Endothelial cell (in vitro differentiated cells): ENCODE results near the gene MED12. TPM values are rescaled to one million over a fixed set of nuclear protein-coding genes. Genes with fewer than 3 reads are reported as not detected.
"Not testable (repeated sequence)": the region's sequence is repeated elsewhere in the genome, so short reads cannot be mapped to it uniquely, and the experiment has no call there.

ENCODE experiments used
- DNase-seq: peaks from one replicate; pipeline ENCODE4 v3.0.0; 2021; ENCODE audit warnings: low spot score
- H3K27ac Mint-ChIP-seq: one replicate; pipeline ENCODE4 v1.8.0; 2021; ENCODE audit warnings: mixed read lengths, inconsistent platforms; ENCODE audit not compliant: unreplicated experiment
- H3K27me3 Mint-ChIP-seq: one replicate; pipeline ENCODE4 v1.8.0; 2021; ENCODE audit warnings: mild to moderate bottlenecking, moderate library complexity, mixed read lengths, inconsistent platforms; ENCODE audit not compliant: unreplicated experiment
- H3K36me3 Mint-ChIP-seq: one replicate; pipeline ENCODE4 v1.8.0; 2021; ENCODE audit warnings: mild to moderate bottlenecking, low read depth, mixed read lengths, inconsistent platforms; ENCODE audit not compliant: unreplicated experiment
- H3K4me1 Mint-ChIP-seq: one replicate; pipeline ENCODE4 v1.8.0; 2021; ENCODE audit warnings: mild to moderate bottlenecking, mixed read lengths, inconsistent platforms; ENCODE audit not compliant: unreplicated experiment
- H3K4me3 Mint-ChIP-seq: one replicate; pipeline ENCODE4 v1.8.0; 2021; ENCODE audit warnings: mild to moderate bottlenecking, mixed read lengths, inconsistent platforms; ENCODE audit not compliant: unreplicated experiment
- H3K9me3 Mint-ChIP-seq: one replicate; pipeline ENCODE4 v1.8.0; 2021; ENCODE audit warnings: mixed read lengths, inconsistent platforms; ENCODE audit not compliant: unreplicated experiment
- total RNA-seq: library from RNA; stranded (reverse); fragmentation: NEBNext Ultra II Directional; extraction: Animal tissue kit (Norgen Biotek cat#: 25700); gene quantifications from one replicate; pipeline ENCODE4 v1.2.1, GENCODE V29; 2021; ENCODE audit not compliant: unreplicated experiment
- TF ChIP-seq, protein P1 (sequence below): fragments of 200-600 bp; sonication (generic); IDR thresholded peaks from one replicate; pipeline ENCODE4 v1.5.0; 2021; ENCODE audit warnings: antibody characterized with exemption; ENCODE audit not compliant: unreplicated experiment

MED12 gene
- total RNA-seq, 1 donor from 2014 or later = 128 TPM

DNA sequence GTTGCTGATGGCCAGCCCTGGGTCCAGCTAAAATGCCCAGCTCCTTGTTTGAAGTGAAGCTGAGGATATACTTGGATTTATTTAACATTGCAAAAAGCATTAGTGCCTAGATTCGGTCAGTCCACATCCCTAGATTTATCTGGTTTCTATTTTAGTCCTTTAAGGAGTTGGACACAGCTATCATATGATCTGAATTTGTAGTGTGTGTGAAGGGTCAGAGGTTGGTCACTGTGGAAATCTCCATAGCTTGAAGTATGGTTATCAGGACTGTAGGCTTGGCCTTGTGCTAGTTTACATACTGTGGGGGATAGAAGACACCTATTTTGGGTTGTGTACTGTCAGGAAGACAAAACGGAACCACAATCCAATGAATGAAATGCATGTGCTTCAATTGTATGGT, 55.0 kb downstream of the MED12 start:
- DNase-seq = no peak
- TF ChIP-seq, protein P1, sequence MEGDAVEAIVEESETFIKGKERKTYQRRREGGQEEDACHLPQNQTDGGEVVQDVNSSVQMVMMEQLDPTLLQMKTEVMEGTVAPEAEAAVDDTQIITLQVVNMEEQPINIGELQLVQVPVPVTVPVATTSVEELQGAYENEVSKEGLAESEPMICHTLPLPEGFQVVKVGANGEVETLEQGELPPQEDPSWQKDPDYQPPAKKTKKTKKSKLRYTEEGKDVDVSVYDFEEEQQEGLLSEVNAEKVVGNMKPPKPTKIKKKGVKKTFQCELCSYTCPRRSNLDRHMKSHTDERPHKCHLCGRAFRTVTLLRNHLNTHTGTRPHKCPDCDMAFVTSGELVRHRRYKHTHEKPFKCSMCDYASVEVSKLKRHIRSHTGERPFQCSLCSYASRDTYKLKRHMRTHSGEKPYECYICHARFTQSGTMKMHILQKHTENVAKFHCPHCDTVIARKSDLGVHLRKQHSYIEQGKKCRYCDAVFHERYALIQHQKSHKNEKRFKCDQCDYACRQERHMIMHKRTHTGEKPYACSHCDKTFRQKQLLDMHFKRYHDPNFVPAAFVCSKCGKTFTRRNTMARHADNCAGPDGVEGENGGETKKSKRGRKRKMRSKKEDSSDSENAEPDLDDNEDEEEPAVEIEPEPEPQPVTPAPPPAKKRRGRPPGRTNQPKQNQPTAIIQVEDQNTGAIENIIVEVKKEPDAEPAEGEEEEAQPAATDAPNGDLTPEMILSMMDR = no peak

DNA sequence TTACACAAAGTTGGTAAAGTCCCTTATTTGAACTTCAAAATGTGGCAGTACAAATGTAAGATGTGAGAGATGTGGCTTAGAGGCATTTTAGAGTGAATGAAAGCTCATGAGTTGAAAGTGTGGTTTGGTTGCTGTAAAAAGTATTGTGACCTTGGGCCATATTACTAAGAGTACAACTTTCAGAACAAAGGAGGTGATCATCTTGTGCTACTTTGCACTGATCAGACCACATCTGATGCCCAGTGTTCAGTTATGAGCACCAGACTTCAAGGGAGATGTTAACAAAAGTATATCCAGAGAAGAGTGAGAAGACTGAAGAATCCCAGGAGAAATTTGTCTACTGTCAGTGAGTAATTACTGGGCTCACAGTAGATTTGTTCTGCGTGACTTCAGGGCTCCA, 56.4 kb downstream of the MED12 start:
- TF ChIP-seq, protein P1 = no peak
- H3K4me3 Mint-ChIP-seq = no peak overlapping the region

More for the DNA sequence above, 55.0 kb downstream of the MED12 start:
- Mint-ChIP-seq H3K9me3 (no peaks in the 10 kb centered on the region), H3K4me1 (peaks cover 5% of the 10 kb centered on the region), H3K36me3 (no peaks in the 10 kb centered on the region), H3K4me3 (no peak overlapping the region), H3K27me3 (peaks cover 4% of the 10 kb centered on the region), H3K27ac (no peak overlapping the region)

DNA sequence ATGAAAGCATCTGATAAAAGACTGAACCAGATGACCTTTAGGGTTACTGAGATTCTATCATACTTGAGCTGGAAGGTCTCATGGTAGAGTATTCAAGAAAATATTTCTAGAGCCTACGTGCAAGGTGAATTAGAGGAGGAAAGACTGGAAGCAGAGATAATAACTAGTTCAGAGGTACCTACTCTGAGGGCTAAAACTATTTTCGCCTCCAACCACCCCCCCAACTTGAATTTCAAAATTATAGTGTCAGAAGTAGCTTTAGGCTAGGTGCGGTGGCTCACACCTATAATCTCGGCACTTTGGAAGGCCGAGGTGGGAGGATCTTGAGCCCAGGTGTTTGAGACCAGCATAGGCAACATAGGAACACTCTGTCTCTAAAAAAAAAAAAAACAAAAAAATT, 57.1 kb downstream of the MED12 start:
- TF ChIP-seq, protein P1 = no peak
- Mint-ChIP-seq H3K27ac (no peak overlapping the region), H3K9me3 (no peaks in the 10 kb centered on the region), H3K4me3 (no peak overlapping the region), H3K4me1 (peaks cover 5% of the 10 kb centered on the region), H3K36me3 (no peaks in the 10 kb centered on the region), H3K27me3 (peaks cover 4% of the 10 kb centered on the region)
- no peak for DNase-seq

More for the DNA sequence above, 56.4 kb downstream of the MED12 start:
- no peaks in the 10 kb centered on the region for H3K9me3 Mint-ChIP-seq
- H3K27ac Mint-ChIP-seq = no peak overlapping the region
- peaks cover 5% of the 10 kb centered on the region for H3K4me1 Mint-ChIP-seq
- H3K27me3 Mint-ChIP-seq = peaks cover 4% of the 10 kb centered on the region
- no peak for DNase-seq
- no peaks in the 10 kb centered on the region for H3K36me3 Mint-ChIP-seq

DNA sequence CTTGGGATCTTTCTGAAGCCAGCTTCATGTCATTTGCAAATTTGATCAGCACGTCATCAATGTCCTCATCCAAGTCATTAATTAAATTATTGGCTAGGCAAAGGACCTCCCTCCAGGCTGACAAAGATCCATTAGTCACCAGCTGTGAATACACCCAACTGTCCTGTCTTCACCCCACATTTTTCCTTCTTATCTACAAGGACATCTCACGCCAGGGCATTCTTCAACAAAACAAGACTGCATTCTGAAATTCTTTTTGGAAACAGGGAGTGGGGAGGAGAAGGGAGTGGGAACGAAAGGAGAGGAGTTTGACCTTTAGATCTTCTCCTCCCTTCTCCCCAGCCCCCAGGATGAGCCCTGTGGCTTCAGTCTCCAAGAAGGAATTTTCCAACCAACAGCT, 58.9 kb downstream of the MED12 start:
- Mint-ChIP-seq H3K4me3 (no peak overlapping the region), H3K27me3 (peaks cover 5% of the 10 kb centered on the region), H3K36me3 (no peaks in the 10 kb centered on the region), H3K27ac (no peak overlapping the region), H3K9me3 (no peaks in the 10 kb centered on the region), H3K4me1 (peaks cover 3% of the 10 kb centered on the region)
- TF ChIP-seq, protein P1 = no peak
- DNase-seq = no peak

DNA sequence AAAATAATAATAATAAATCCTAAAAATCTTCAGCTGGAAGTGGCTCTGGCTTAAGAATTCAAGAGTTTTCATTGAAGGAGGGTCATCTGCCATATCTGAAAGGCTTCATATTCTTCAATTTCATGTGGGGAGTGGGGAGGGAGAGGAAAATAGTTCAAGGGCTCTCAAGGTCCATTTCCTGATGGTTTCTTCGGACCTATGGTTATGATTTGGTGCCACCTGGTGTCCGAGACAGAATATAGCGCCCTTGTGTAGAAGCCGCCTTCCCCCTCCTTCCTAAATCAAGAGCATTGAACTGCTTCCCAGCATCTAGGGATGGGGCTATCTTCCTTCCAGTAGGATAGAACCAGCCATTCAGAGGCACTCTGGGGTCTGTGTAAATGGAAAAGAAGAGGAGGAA, 60.5 kb downstream of the MED12 start:
- TF ChIP-seq, protein P1 = peak; percentile 60
- no peak overlapping the region for H3K4me3 Mint-ChIP-seq
- H3K4me1 Mint-ChIP-seq = peaks cover 5% of the 10 kb centered on the region
- H3K27ac Mint-ChIP-seq = no peak overlapping the region
- H3K36me3 Mint-ChIP-seq = no peaks in the 10 kb centered on the region
- peak; percentile 38 for DNase-seq
- no peaks in the 10 kb centered on the region for H3K9me3 Mint-ChIP-seq
- H3K27me3 Mint-ChIP-seq = peaks cover 5% of the 10 kb centered on the region

DNA sequence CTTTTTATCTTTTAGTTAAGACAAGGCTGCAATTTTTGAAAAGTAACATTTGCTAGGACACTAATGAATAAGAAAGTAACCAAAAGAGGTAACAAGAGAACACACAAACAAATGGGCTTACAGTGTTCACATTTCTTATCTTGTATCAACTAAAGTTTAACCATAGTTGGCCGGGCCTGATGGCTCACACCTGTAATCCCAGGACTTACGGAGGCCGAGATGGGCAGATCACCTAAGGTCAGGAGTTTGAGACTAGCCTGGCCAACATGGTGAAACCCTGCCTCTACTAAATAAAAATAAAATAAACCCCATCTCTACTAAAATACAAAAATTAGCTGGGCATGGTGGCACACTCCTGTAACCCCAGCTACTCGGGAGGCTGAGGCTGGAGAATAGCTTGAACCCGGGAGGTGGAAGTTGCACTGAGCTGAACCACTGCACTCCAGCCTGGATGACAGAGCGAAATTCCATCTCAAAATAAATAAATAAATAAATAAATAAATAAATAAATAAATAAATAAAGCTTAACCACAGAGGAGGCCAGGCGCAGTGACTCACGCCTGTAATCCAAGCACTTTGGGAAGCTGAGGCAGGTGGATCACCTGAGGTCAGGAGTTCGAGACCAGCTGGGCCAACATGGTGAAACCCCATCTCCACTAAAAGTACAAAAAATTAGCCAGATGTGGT, 62.3 kb downstream of the MED12 start:
- not testable (repeated sequence) for H3K27ac Mint-ChIP-seq, H3K9me3 Mint-ChIP-seq, H3K36me3 Mint-ChIP-seq, H3K4me3 Mint-ChIP-seq, H3K27me3 Mint-ChIP-seq, DNase-seq, H3K4me1 Mint-ChIP-seq
